Measurements from ENCODE around the gene NOLC1.

- TF ChIP-seq CTCF (IDR thresholded peaks at IDR 0.05) (no peak), POLR2A (IDR thresholded peaks at IDR 0.05) (no peak)
Measured at GRCh38 chr10:102147561-102147960, 4.6 kb upstream of the NOLC1 start.

All from Peyer's patch (tissue), 4 donors.